ENCODE data around the gene TCF7. TPM values are rescaled to one million over a fixed set of nuclear protein-coding genes. Genes with fewer than 3 reads are reported as not detected.

The TCF7 gene
- total and polyA plus RNA-seq, 2 of the 13 experiments (the other 11 are each of a cell fraction or from before 2014, with no cell fraction given), result 6.3 to 6.8 TPM

DNA sequence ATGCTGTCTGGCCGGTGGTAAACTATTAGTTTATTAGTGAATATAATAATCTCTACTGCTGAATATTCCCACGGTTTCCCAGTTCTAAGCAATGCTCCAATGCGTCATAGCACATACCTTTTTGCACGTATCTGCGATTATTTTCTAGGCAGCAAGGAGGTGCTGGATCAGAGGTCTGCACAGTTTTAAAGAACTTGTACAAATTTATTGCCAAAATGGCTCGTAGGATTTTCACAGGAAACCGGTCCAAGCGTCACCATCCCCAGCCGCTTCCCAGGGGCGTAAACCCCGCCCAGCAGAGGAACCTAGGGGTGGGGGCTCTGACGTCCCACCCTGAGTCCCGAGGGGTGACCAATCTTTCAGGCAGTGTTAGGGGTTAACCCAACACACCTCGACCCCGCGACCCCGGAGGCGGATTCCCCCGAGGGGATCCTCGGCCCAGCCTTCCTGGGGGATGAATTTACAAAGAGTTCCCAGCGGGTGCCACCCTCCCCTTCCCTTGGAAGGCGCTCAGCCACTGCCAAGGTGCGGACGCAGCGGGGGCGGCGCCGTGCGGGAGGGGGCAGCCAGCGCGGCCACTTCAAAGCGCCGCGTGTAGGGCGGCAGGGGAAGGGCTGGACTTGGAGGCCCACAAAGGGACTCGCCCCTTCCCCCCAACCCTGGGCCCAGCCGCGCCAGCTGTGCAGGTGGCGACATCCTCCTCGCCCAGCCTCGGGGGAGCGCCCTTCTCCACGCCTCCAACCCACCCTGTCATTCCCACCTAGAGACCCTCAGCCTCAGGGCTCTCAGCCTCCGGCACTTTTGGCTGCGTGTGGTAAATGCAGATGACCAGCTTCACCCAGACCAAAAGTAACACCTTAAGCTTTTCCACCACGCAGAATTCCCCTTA is 43.5 kb upstream of the TCF7 start (continued):
- 0 out of 2 replicates have a peak, but pooled peaks have one; percentile 56 for TF ChIP-seq SNAPC4 (CRISPR knock-in tag; IDR thresholded peaks at IDR 0.05)
- TF ChIP-seq HOXD1 (CRISPR knock-in tag; IDR thresholded peaks at IDR 0.05), result peak; percentile 53; the same call in 1 of the 2 replicates
- no peak for TF ChIP-seq ZFYVE20 (CRISPR knock-in tag; IDR thresholded peaks at IDR 0.05; ENCODE audit: borderline replicate concordance, low read depth)
- no peak for TF ChIP-seq SIN3A (IDR thresholded peaks at IDR 0.05; ENCODE audit: borderline replicate concordance, low read depth, low read length)
- no peak for TF ChIP-seq ZBTB14 (CRISPR knock-in tag; IDR thresholded peaks at IDR 0.05)
- TF ChIP-seq CSRNP2 (CRISPR knock-in tag; conservative IDR thresholded peaks at IDR 0.05; ENCODE audit: low read depth), result no peak
- TF ChIP-seq PTBP1 (IDR thresholded peaks at IDR 0.05; ENCODE audit: low read depth, low read length, poor library complexity, severe bottlenecking), result peak; percentile 91
- no peak for TF ChIP-seq ZSCAN31 (CRISPR knock-in tag; IDR thresholded peaks at IDR 0.05; ENCODE audit: low read depth)
- TF ChIP-seq MZF1 (CRISPR knock-in tag; IDR thresholded peaks at IDR 0.05; ENCODE audit: borderline replicate concordance), result 0 out of 2 replicates have a peak, but pooled peaks have one; percentile 51
- TF ChIP-seq, protein P1, sequence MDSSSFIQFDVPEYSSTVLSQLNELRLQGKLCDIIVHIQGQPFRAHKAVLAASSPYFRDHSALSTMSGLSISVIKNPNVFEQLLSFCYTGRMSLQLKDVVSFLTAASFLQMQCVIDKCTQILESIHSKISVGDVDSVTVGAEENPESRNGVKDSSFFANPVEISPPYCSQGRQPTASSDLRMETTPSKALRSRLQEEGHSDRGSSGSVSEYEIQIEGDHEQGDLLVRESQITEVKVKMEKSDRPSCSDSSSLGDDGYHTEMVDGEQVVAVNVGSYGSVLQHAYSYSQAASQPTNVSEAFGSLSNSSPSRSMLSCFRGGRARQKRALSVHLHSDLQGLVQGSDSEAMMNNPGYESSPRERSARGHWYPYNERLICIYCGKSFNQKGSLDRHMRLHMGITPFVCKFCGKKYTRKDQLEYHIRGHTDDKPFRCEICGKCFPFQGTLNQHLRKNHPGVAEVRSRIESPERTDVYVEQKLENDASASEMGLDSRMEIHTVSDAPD (CRISPR knock-in tag; IDR thresholded peaks at IDR 0.05), result 0 out of 2 replicates have a peak, but pooled peaks have one; percentile 41
- peak; percentile 94 for TF ChIP-seq TBX2 (CRISPR knock-in tag; IDR thresholded peaks at IDR 0.05; ENCODE audit: borderline replicate concordance)
- no peak for TF ChIP-seq KMT2A (CRISPR knock-in tag; IDR thresholded peaks at IDR 0.05)
- no peak for TF ChIP-seq MTF2 (CRISPR knock-in tag; IDR thresholded peaks at IDR 0.05; ENCODE audit: borderline replicate concordance)
- no peak for TF ChIP-seq TMF1 (CRISPR knock-in tag; IDR thresholded peaks at IDR 0.05; ENCODE audit: low read depth)
- TF ChIP-seq ZBTB44 (CRISPR knock-in tag; IDR thresholded peaks at IDR 0.05), result no peak
- TF ChIP-seq TAF1 (CRISPR knock-in tag; IDR thresholded peaks at IDR 0.05), result peak; percentile 43; the same call in 1 of the 2 replicates
- TF ChIP-seq ZFAT (CRISPR knock-in tag; conservative IDR thresholded peaks at IDR 0.05), result no peak

Data from HepG2 (cell line).